ENCODE measurements around the gene CACNA2D3.

DNA sequence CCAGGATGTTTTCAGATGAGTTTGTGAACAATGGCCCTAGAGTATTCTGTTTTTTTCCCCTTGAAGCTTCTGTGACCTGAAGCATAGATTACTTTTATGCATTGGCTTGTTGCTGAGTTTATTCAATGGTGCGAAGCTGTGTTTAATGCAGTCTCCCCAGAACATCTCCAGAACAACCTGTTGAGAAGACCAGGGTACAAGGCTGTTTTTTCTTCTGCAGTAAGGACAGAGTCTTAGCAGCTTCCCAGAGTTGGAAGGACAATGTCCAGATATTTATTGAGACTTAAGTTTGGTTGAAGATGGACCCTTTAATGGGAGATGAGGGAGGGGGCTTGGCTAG is 509.9 kb downstream of the CACNA2D3 start:
- TF ChIP-seq, protein P1, sequence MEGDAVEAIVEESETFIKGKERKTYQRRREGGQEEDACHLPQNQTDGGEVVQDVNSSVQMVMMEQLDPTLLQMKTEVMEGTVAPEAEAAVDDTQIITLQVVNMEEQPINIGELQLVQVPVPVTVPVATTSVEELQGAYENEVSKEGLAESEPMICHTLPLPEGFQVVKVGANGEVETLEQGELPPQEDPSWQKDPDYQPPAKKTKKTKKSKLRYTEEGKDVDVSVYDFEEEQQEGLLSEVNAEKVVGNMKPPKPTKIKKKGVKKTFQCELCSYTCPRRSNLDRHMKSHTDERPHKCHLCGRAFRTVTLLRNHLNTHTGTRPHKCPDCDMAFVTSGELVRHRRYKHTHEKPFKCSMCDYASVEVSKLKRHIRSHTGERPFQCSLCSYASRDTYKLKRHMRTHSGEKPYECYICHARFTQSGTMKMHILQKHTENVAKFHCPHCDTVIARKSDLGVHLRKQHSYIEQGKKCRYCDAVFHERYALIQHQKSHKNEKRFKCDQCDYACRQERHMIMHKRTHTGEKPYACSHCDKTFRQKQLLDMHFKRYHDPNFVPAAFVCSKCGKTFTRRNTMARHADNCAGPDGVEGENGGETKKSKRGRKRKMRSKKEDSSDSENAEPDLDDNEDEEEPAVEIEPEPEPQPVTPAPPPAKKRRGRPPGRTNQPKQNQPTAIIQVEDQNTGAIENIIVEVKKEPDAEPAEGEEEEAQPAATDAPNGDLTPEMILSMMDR (IDR thresholded peaks at IDR 0.05; ENCODE audit: low read length): no peak
- TF ChIP-seq EZH2 (optimal IDR thresholded peaks at IDR 0.05; ENCODE audit: low read depth, low read length) (no peak), EZH2phosphoT487 (IDR thresholded peaks at IDR 0.05; ENCODE audit: low read length) (no peak)
